SK-N-SH (cell line): Measurements from ENCODE around the gene HAGH. TPM values are rescaled to one million over a fixed set of nuclear protein-coding genes. Genes with fewer than 3 reads are reported as not detected.

ENCODE experiments used
- CTCF ChIA-PET: fragments of 300-600, 350-600 bp; formaldehyde crosslinking; extraction: SDS; loops from one replicate; lab custom pipeline; 2021; lab: Yijun Ruan, JAX
- POLR2A ChIA-PET: fragments of 350-600 bp; sonication (Branson Sonifier 250); formaldehyde crosslinking; extraction: SDS; loops from one replicate; lab custom pipeline; 2020; ENCODE audit warnings: antibody characterized with exemption, inconsistent platforms; lab: Yijun Ruan, JAX
- DNase-seq: peaks from one replicate; pipeline ENCODE4 v3.0.0; 2012
- H2AFZ ChIP-seq: fragments of 200-600 bp; sonication (generic); 2 replicates; pipeline ENCODE4 v1.8.1; 2016; ENCODE audit warnings: antibody characterized with exemption, mild to moderate bottlenecking, low read depth
- H3F3A ChIP-seq: fragments of 200-600 bp; sonication (generic); replicated peaks from 2 replicates; pipeline ENCODE3; 2016; ENCODE audit warnings: antibody characterized with exemption, mild to moderate bottlenecking; ENCODE audit not compliant: insufficient read depth
- H3K27ac ChIP-seq, 2 experiments: fragments of 200-500 bp in 1 of 2; fragments of 200-600 bp in 1 of 2; sonication (Bioruptor generic) in 1 of 2; sonication (generic), shearing (Covaris generic) in 1 of 2; 2 replicates each; pipeline versions ENCODE4 v1.5.1 to v1.6.1; 2014 to 2016; ENCODE audit warnings: low read depth in 2 of 2, inconsistent platforms in 1 of 2, low read length in 1 of 2, mild to moderate bottlenecking in 1 of 2, mixed read lengths in 1 of 2
- H3K27me3 ChIP-seq: fragments of 200-600 bp; sonication (generic), shearing (Covaris generic); 2 replicates; pipeline ENCODE4 v1.6.1; 2016; ENCODE audit warnings: mixed run types; ENCODE audit not compliant: insufficient read depth
- H3K36me3 ChIP-seq, 2 experiments: fragments of 200-500 bp in 1 of 2; fragments of 200-600 bp in 1 of 2; sonication (Bioruptor generic) in 1 of 2; sonication (generic) in 1 of 2; replicated peaks in 1 of 2; 2 replicates each; pipeline versions ENCODE3 to v1.5.1; 2014 to 2016; ENCODE audit warnings: low read length in 1 of 2, mild to moderate bottlenecking in 1 of 2; ENCODE audit not compliant: insufficient read depth in 2 of 2, control insufficient read depth in 1 of 2
- H3K4me1 ChIP-seq, 2 experiments: fragments of 200-500 bp in 1 of 2; fragments of 200-600 bp in 1 of 2; sonication (Bioruptor generic) in 1 of 2; sonication (generic), shearing (Covaris generic) in 1 of 2; 2 replicates each; pipeline versions ENCODE4 v1.5.1 to v1.6.1; 2014 to 2016; ENCODE audit warnings: low read depth in 1 of 2, low read length in 1 of 2, mixed run types in 1 of 2; ENCODE audit not compliant: insufficient read depth in 2 of 2, control insufficient read depth in 1 of 2
- H3K4me2 ChIP-seq: fragments of 200-600 bp; sonication (generic), shearing (Covaris generic); 2 replicates; pipeline ENCODE4 v1.6.1; 2017; ENCODE audit warnings: mixed run types
- H3K4me3 ChIP-seq, 2 experiments: fragments of 200-500 bp in 1 of 2; fragments of 200-600 bp in 1 of 2; sonication (Bioruptor generic) in 1 of 2; sonication (generic), shearing (Covaris generic) in 1 of 2; 2 replicates each; pipeline versions ENCODE4 v1.5.1 to v1.8.1; 2014 to 2016; ENCODE audit warnings: low read depth in 2 of 2, inconsistent platforms in 1 of 2, low read length in 1 of 2, mild to moderate bottlenecking in 1 of 2, mixed read lengths in 1 of 2, moderate library complexity in 1 of 2
- H3K79me2 ChIP-seq: fragments of 200-600 bp; sonication (generic); 2 replicates; pipeline ENCODE4 v1.8.1; 2017; ENCODE audit warnings: mild to moderate bottlenecking; ENCODE audit not compliant: insufficient read depth
- H3K9ac ChIP-seq: fragments of 200-600 bp; sonication (generic); 2 replicates; pipeline ENCODE4 v1.6.1; 2017; ENCODE audit warnings: mixed run types
- H3K9me2 ChIP-seq: fragments of 200-600 bp; sonication (generic); 2 replicates; pipeline ENCODE4 v1.6.1; 2017; ENCODE audit warnings: mixed run types
- H3K9me3 ChIP-seq: fragments of 200-600 bp; sonication (generic); 2 replicates; pipeline ENCODE4 v1.6.1; 2017; ENCODE audit warnings: mixed run types, mild to moderate bottlenecking, moderate library complexity
- H4K20me1 ChIP-seq: fragments of 200-600 bp; sonication (generic); 2 replicates; pipeline ENCODE4 v1.6.1; 2017; ENCODE audit warnings: mild to moderate bottlenecking, mixed run types; ENCODE audit not compliant: insufficient read depth
- ELF1 ChIP-seq: IDR thresholded peaks from 2 replicates; pipeline ENCODE4 v1.4.0; 2012
- EP300 ChIP-seq, 2 experiments: IDR thresholded peaks; 2 replicates each; pipeline versions ENCODE4 v1.4.0 to v1.6.1; 2012; ENCODE audit warnings: borderline replicate concordance in 1 of 2, low read depth in 1 of 2, low read length in 1 of 2
- FOSL2 ChIP-seq: IDR thresholded peaks from 2 replicates; pipeline ENCODE4 v1.4.0; 2012; ENCODE audit warnings: low read depth, mild to moderate bottlenecking, moderate library complexity, borderline replicate concordance
- FOXJ3 ChIP-seq: sonication (generic); formaldehyde crosslinking; IDR thresholded peaks from 2 replicates; pipeline ENCODE4 v1.5.1; 2020; ENCODE audit warnings: mild to moderate bottlenecking, missing genetic modification reagents
- JUND ChIP-seq: IDR thresholded peaks from 2 replicates; pipeline ENCODE4 v1.4.0; 2012
- SIN3A ChIP-seq: IDR thresholded peaks from 2 replicates; pipeline ENCODE4 v1.6.1; 2012; ENCODE audit warnings: low read depth, mild to moderate bottlenecking, low read length, moderate library complexity, borderline replicate concordance
- WGBS: methylation state at CpG from one replicate; pipeline ENCODE4 v1.1.6; 2017; ENCODE audit warnings: low lambda C conversion rate; 5-methylcytosine and 5-hydroxymethylcytosine counted together
- polyA plus RNA-seq, 3 experiments: library from polyadenylated mRNA; depleted of rRNA; stranded (reverse); fragments of >200 nt; gene quantifications; 2 replicates each; pipeline ENCODE4 v1.2.3, GENCODE V29; 2012
- TF ChIP-seq, protein P1 (sequence below): IDR thresholded peaks from 2 replicates; pipeline ENCODE4 v1.6.1; 2012; ENCODE audit warnings: mild to moderate bottlenecking, low read depth, low read length, moderate library complexity

HAGH gene
- polyA plus RNA-seq, 1 of the 3 experiments (the other 2 are of a cell fraction) = 138 TPM

- H3K4me3 ChIP-seq = no peak overlapping the region
- H3K27ac ChIP-seq = no peak overlapping the region; a peak in 1 of 4 replicates
- no peak overlapping the region for H3K4me2 ChIP-seq
- no peaks in the 10 kb centered on the region for H3K27me3 ChIP-seq
- no peaks in the 10 kb centered on the region for H3K9me2 ChIP-seq
- no peak overlapping the region for H3K9ac ChIP-seq
- no peaks in the 10 kb centered on the region for H3F3A ChIP-seq
- H2AFZ ChIP-seq = no peak overlapping the region
- no peaks in the 10 kb centered on the region for H3K79me2 ChIP-seq
- WGBS = 89% methylated on average over 6 of the region's 18 CpGs
- ChIA-PET CTCF (no interaction called here), POLR2A (interaction anchor here (0.7 kb wide), 1 partner anchor 51 kb away, joined by 3 read pairs; no protein-coding TSS in a partner anchor)
- H3K4me1 ChIP-seq = no peaks in the 10 kb centered on the region; a peak in 1 of 4 replicates
- no peaks in the 10 kb centered on the region for H3K9me3 ChIP-seq
- no peak for DNase-seq
- peaks cover 0 to 16% of the 10 kb centered on the region in 2 experiments for H3K36me3 ChIP-seq
- no peaks in the 10 kb centered on the region for H4K20me1 ChIP-seq
- TF ChIP-seq, protein P1, sequence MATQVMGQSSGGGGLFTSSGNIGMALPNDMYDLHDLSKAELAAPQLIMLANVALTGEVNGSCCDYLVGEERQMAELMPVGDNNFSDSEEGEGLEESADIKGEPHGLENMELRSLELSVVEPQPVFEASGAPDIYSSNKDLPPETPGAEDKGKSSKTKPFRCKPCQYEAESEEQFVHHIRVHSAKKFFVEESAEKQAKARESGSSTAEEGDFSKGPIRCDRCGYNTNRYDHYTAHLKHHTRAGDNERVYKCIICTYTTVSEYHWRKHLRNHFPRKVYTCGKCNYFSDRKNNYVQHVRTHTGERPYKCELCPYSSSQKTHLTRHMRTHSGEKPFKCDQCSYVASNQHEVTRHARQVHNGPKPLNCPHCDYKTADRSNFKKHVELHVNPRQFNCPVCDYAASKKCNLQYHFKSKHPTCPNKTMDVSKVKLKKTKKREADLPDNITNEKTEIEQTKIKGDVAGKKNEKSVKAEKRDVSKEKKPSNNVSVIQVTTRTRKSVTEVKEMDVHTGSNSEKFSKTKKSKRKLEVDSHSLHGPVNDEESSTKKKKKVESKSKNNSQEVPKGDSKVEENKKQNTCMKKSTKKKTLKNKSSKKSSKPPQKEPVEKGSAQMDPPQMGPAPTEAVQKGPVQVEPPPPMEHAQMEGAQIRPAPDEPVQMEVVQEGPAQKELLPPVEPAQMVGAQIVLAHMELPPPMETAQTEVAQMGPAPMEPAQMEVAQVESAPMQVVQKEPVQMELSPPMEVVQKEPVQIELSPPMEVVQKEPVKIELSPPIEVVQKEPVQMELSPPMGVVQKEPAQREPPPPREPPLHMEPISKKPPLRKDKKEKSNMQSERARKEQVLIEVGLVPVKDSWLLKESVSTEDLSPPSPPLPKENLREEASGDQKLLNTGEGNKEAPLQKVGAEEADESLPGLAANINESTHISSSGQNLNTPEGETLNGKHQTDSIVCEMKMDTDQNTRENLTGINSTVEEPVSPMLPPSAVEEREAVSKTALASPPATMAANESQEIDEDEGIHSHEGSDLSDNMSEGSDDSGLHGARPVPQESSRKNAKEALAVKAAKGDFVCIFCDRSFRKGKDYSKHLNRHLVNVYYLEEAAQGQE = no peak
- TF ChIP-seq JUND (no peak), FOXJ3 (CRISPR knock-in tag) (no peak), SIN3A (no peak), EP300 (IDR thresholded peaks at IDR 0.05; ENCODE audit: borderline replicate concordance in 1 of 2, low read depth in 1 of 2, low read length in 1 of 2) (no peak)
Measured at GRCh38 chr16:1794221-1794871, 32.3 kb downstream of the HAGH start.

GRCh38 chr16:1793578-1794220, 32.9 kb downstream of the HAGH start, which contains the start of gene IGFALS:
TSS of gene IGFALS (minus strand) at chr16:1793705. CDS start at chr16:1793652, 53 bp downstream.
- WGBS = 86% methylated on average over 8 of the region's 28 CpGs

More at GRCh38 chr16:1793578-1794220, 32.9 kb downstream of the HAGH start, which contains the start of gene IGFALS:
- Histone ChIP-seq H3K9me2 (no peaks in the 10 kb centered on the region), H3K4me2 (no peak within 1 kb of the TSS), H3K27me3 (no peaks in the 10 kb centered on the region), H4K20me1 (no peaks in the 10 kb centered on the region), H3K36me3 (peaks cover 0 to 22% of the 10 kb centered on the region in 2 experiments), H3K27ac (no peak within 1 kb of the TSS; a peak in 1 of 4 replicates), H3F3A (no peaks in the 10 kb centered on the region), H3K9me3 (no peaks in the 10 kb centered on the region), H3K4me1 (no peaks in the 10 kb centered on the region; a peak in 1 of 4 replicates), H3K9ac (no peak within 1 kb of the TSS), H2AFZ (no peak within 1 kb of the TSS), H3K4me3 (no peak within 1 kb of the TSS)
- DNase-seq = no peak
- ChIA-PET POLR2A (no interaction called here), CTCF (interaction anchor here (1.4 kb wide), 1 partner anchor 10 kb away, joined by 5 read pairs; no protein-coding TSS in a partner anchor)
- TF ChIP-seq ELF1 = no peak
- TF ChIP-seq FOSL2 = no peak
- TF ChIP-seq SIN3A = no peak
- TF ChIP-seq, all 33 proteins: peak for 0
- H3K79me2 ChIP-seq = no peaks in the 10 kb centered on the region
